GM21515 (cell line): ENCODE data around the gene CPA1.

ENCODE experiments used
- ATAC-seq: cut with Tn5 transposase; IDR thresholded peaks from one replicate; pipeline ENCODE4 v1.9.1; 2021; ENCODE audit not compliant: unreplicated experiment

Gene CPA1

GRCh38 chr7:130423501-130424037 lies 43.3 kb downstream of the CPA1 start:
- no peak for ATAC-seq

GRCh38 chr7:130425796-130426195 lies 45.5 kb downstream of the CPA1 start:
- ATAC-seq: no peak

- ATAC-seq: no peak
Measured at GRCh38 chr7:130426564-130426963, 46.3 kb downstream of the CPA1 start.

GRCh38 chr7:130429019-130429418 lies 48.7 kb downstream of the CPA1 start:
- ATAC-seq: no peak

GRCh38 chr7:130430115-130430514 lies 49.8 kb downstream of the CPA1 start:
- ATAC-seq: no peak

- ATAC-seq: no peak
Measured at GRCh38 chr7:130430841-130431666, 50.8 kb downstream of the CPA1 start.

GRCh38 chr7:130432886-130433285 lies 52.6 kb downstream of the CPA1 start:
- no peak for ATAC-seq

GRCh38 chr7:130433301-130433700 lies 53.0 kb downstream of the CPA1 start:
- ATAC-seq: no peak

GRCh38 chr7:130435311-130435854 lies 55.1 kb downstream of the CPA1 start:
- no peak for ATAC-seq

GRCh38 chr7:130436253-130436652 lies 56.0 kb downstream of the CPA1 start:
- no peak for ATAC-seq
